ENCODE results near the gene GPSM1. TPM values are rescaled to one million over a fixed set of nuclear protein-coding genes. Genes with fewer than 3 reads are reported as not detected.

The GPSM1 gene
- total and polyA plus RNA-seq, 9 of the 15 experiments (the other 6 are each of a cell fraction or from before 2014, with no cell fraction given) = 0.04 to 14.2 (median 3.1) TPM

DNA sequence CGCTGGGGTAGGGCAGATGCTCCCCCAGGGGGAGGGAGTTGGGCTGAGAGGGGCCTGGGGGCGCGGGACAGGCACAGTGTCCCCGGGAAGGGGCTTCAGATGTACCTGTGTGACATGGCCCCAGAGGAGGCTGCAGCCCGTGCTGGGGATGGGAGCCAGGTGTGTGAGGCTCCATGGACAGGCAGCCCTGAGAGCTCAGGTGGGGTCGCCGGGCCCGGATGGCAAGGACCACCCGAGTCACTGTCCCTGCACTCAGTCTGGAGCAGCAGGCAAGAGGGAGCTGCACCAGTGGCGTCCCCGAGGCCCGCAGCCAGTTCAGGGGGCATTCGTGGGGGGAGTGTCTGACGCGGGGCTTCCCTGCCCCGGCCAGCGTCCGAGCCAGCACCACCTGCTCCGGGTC is 42.4 kb upstream of the GPSM1 start:
- no peak overlapping the region for H3K9ac ChIP-seq (ENCODE audit: insufficient read depth in 1 of 2, low read depth in 2 of 2, low read length in 2 of 2)
- H3K36me3 ChIP-seq (ENCODE audit: control insufficient read depth, insufficient read depth, low read length) = no peaks in the 10 kb centered on the region
- H4K20me1 ChIP-seq (replicated peaks; ENCODE audit: control insufficient read depth, insufficient read depth, low read length) = peaks cover 17% of the 10 kb centered on the region
- CTCF ChIA-PET (ENCODE audit: low intra/inter-chr PET ratio) = interaction anchor here (0.7 to 3.9 kb wide), 2 partner anchors 31 to 114 kb away, joined by 3 to 25 read pairs; no protein-coding TSS in a partner anchor
- no peak overlapping the region for H3K27ac ChIP-seq (ENCODE audit: extremely low read depth, low read depth, low read length)
- no peaks in the 10 kb centered on the region for H3K9me1 ChIP-seq (ENCODE audit: control insufficient read depth, insufficient read depth, low read length)
- H2AFZ ChIP-seq (ENCODE audit: low read depth, low read length) = no peak overlapping the region
- DNase-seq (ENCODE audit: extremely low read depth in 1 of 4, low spot score in 3 of 4) (no peak), ATAC-seq (no peak), FAIRE-seq (no peak)
- in situ Hi-C loops (cut with MboI) (no loop called here), intact Hi-C loops (cut with micrococcal nuclease) (no loop called here)
- H3K79me2 ChIP-seq (ENCODE audit: control insufficient read depth, insufficient read depth, low read length) = no peaks in the 10 kb centered on the region
- no TSS peak for BruUV-seq (replicated peaks)
- no peaks in the 10 kb centered on the region; the same call in 1 of the 2 replicates for H3K9me3 ChIP-seq (replicated peaks; ENCODE audit: control insufficient read depth, insufficient read depth, low read depth, low read length)
- peaks cover 0 to 62% of the 10 kb centered on the region in 2 experiments; a peak in 2 of 5 replicates for H3K4me1 ChIP-seq (replicated peaks in 1 of 2; ENCODE audit: control insufficient read depth in 2 of 2, insufficient read depth in 2 of 2, low read length in 2 of 2)
- H3K27me3 ChIP-seq (ENCODE audit: control insufficient read depth in 2 of 2, insufficient read depth in 2 of 2, low read length in 2 of 2) = peaks cover 21 to 65% of the 10 kb centered on the region in 2 experiments; a peak in 4 of 5 replicates
- POLR2A ChIA-PET = interaction anchor here (0.5 kb wide), 1 partner anchor 23 kb away, joined by 4 read pairs; no protein-coding TSS in a partner anchor
- whole genome bisulfite sequencing (ENCODE audit: insufficient coverage, low coverage, missing lambda C conversion rate) = 3% methylated on average over 15 of the region's 19 CpGs
- no peak overlapping the region for H3K4me3 ChIP-seq
- no peak overlapping the region for H3K4me2 ChIP-seq (ENCODE audit: insufficient read depth, low read length)
- TF ChIP-seq GABPB2 (CRISPR knock-in tag; conservative IDR thresholded peaks at IDR 0.05) (no peak), MEF2A (IDR thresholded peaks at IDR 0.05; ENCODE audit: control insufficient read depth, low read depth, low read length) (no peak), ZNF507 (tag; conservative IDR thresholded peaks at IDR 0.05) (no peak), KLF1 (tag; IDR thresholded peaks at IDR 0.05) (no peak), NBN (IDR thresholded peaks at IDR 0.05; ENCODE audit: low read depth) (no peak), HNRNPL (IDR thresholded peaks at IDR 0.05; ENCODE audit: low read depth, low read length) (no peak), NFE2L1 (tag; IDR thresholded peaks at IDR 0.05; ENCODE audit: borderline replicate concordance, low read depth) (no peak), MAFK (IDR thresholded peaks at IDR 0.05; ENCODE audit: low read length) (no peak), ZNF695 (CRISPR knock-in tag; IDR thresholded peaks at IDR 0.05) (no peak), SRSF7 (optimal IDR thresholded peaks at IDR 0.05; ENCODE audit: low read depth, low read length) (no peak), SP2 (IDR thresholded peaks at IDR 0.05; ENCODE audit: extremely low read depth, low read depth, low read length, poor library complexity, severe bottlenecking) (no peak)
- TF ChIP-seq, protein P1, sequence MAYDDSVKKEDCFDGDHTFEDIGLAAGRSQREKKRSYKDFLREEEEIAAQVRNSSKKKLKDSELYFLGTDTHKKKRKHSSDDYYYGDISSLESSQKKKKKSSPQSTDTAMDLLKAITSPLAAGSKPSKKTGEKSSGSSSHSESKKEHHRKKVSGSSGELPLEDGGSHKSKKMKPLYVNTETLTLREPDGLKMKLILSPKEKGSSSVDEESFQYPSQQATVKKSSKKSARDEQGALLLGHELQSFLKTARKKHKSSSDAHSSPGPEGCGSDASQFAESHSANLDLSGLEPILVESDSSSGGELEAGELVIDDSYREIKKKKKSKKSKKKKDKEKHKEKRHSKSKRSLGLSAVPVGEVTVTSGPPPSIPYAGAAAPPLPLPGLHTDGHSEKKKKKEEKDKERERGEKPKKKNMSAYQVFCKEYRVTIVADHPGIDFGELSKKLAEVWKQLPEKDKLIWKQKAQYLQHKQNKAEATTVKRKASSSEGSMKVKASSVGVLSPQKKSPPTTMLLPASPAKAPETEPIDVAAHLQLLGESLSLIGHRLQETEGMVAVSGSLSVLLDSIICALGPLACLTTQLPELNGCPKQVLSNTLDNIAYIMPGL (CRISPR knock-in tag; IDR thresholded peaks at IDR 0.05) = no peak
- TF ChIP-seq, protein P2, sequence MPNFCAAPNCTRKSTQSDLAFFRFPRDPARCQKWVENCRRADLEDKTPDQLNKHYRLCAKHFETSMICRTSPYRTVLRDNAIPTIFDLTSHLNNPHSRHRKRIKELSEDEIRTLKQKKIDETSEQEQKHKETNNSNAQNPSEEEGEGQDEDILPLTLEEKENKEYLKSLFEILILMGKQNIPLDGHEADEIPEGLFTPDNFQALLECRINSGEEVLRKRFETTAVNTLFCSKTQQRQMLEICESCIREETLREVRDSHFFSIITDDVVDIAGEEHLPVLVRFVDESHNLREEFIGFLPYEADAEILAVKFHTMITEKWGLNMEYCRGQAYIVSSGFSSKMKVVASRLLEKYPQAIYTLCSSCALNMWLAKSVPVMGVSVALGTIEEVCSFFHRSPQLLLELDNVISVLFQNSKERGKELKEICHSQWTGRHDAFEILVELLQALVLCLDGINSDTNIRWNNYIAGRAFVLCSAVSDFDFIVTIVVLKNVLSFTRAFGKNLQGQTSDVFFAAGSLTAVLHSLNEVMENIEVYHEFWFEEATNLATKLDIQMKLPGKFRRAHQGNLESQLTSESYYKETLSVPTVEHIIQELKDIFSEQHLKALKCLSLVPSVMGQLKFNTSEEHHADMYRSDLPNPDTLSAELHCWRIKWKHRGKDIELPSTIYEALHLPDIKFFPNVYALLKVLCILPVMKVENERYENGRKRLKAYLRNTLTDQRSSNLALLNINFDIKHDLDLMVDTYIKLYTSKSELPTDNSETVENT (CRISPR knock-in tag; IDR thresholded peaks at IDR 0.05) = no peak

All from K562 (cell line).